Measurements from ENCODE around the gene STXBP1.

The STXBP1 gene

DNA sequence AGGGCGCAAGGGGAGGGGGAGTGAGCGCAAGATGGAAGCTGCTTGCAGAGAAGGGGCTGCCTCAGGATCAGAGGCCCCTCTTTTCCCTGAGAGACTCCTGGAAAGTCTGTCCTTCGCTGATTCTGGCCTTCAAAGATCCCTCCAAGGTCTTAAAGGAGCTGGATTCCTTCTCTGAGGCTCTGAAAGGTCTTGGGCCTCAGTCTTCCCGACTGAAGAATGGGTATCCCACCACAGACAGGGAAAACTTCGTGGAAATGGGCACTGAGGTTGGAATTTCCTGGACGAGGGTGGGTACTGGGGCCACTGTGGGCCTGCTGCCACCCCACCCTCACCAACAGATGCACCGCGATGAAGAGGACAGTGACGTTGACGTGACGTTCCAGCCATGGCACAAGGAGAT lies 100.3 kb downstream of the STXBP1 start:
- peaks cover 3% of the 10 kb centered on the region for H3K9me3 Mint-ChIP-seq
- peak overlapping the region; percentile 16 for H3K4me3 Mint-ChIP-seq
- peaks cover 20% of the 10 kb centered on the region for H3K4me1 Mint-ChIP-seq (ENCODE audit: low read depth)
- H3K27ac Mint-ChIP-seq: no peak overlapping the region
- no peaks in the 10 kb centered on the region for H3K36me3 Mint-ChIP-seq (ENCODE audit: low read depth)
- H3K27me3 Mint-ChIP-seq (ENCODE audit: low read depth): no peaks in the 10 kb centered on the region

DNA sequence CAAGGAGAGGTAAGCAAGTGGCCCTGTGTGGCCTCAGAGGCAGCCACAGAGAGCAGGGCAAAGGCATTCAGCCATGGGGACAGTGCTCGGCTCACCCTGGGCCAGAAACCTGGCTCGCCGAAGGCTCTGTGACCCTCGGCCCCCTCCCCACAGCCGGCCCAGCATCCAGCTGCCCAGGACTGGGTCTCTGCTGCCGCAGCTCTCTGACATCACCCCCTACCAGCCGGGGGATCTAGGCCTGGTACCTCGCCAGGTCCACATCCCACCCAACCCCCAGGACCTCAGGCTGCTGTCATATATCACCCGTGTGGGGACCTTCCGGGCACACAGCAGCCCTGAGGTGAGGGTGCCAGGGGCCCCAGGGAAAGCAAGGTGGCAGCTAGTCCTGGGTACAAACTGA lies 100.8 kb downstream of the STXBP1 start:
- Mint-ChIP-seq H3K36me3 (ENCODE audit: low read depth) (no peaks in the 10 kb centered on the region), H3K27ac (no peak overlapping the region), H3K27me3 (ENCODE audit: low read depth) (no peaks in the 10 kb centered on the region), H3K9me3 (peaks cover 3% of the 10 kb centered on the region), H3K4me3 (peak overlapping the region; percentile 16), H3K4me1 (ENCODE audit: low read depth) (peaks cover 17% of the 10 kb centered on the region)

- Mint-ChIP-seq H3K36me3 (ENCODE audit: low read depth) (no peaks in the 10 kb centered on the region), H3K9me3 (no peaks in the 10 kb centered on the region), H3K4me1 (ENCODE audit: low read depth) (peaks cover 16% of the 10 kb centered on the region), H3K27me3 (ENCODE audit: low read depth) (no peaks in the 10 kb centered on the region), H3K4me3 (peak overlapping the region; percentile 73), H3K27ac (no peak overlapping the region)
Observed at GRCh38 chr9:127714020-127714750, 102.1 kb downstream of the STXBP1 start.

DNA sequence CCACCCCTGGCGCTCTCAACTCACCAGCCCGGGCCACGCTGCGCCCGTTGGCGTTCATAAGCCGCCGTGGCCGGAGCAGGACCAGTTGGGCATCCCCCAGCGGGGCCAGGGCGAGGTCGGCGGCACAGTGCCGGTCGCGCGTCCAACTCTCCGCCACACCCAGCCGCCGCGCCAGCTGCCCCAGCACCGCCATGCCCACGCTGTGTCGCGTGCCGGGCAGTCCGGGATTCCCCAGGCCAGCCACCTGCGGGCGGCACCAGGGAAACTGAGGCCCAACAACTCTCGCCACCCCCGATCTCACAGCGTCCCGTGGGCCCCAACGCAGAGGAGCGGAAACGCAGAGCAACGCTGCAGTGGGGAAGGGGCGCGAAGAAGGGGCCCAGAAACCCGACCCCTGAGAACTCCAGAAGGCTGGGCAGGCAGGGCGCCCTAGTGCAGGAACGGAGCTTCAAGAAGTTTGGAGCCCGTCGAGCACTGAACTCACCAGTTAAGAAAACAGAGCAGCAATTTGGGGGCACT lies 102.9 kb downstream of the STXBP1 start:
- no peaks in the 10 kb centered on the region for H3K36me3 Mint-ChIP-seq (ENCODE audit: low read depth)
- H3K27ac Mint-ChIP-seq: peak overlapping the region; percentile 97
- no peaks in the 10 kb centered on the region for H3K9me3 Mint-ChIP-seq
- H3K27me3 Mint-ChIP-seq (ENCODE audit: low read depth): no peaks in the 10 kb centered on the region
- peaks cover 20% of the 10 kb centered on the region for H3K4me1 Mint-ChIP-seq (ENCODE audit: low read depth)
- peak overlapping the region; percentile 98 for H3K4me3 Mint-ChIP-seq

DNA sequence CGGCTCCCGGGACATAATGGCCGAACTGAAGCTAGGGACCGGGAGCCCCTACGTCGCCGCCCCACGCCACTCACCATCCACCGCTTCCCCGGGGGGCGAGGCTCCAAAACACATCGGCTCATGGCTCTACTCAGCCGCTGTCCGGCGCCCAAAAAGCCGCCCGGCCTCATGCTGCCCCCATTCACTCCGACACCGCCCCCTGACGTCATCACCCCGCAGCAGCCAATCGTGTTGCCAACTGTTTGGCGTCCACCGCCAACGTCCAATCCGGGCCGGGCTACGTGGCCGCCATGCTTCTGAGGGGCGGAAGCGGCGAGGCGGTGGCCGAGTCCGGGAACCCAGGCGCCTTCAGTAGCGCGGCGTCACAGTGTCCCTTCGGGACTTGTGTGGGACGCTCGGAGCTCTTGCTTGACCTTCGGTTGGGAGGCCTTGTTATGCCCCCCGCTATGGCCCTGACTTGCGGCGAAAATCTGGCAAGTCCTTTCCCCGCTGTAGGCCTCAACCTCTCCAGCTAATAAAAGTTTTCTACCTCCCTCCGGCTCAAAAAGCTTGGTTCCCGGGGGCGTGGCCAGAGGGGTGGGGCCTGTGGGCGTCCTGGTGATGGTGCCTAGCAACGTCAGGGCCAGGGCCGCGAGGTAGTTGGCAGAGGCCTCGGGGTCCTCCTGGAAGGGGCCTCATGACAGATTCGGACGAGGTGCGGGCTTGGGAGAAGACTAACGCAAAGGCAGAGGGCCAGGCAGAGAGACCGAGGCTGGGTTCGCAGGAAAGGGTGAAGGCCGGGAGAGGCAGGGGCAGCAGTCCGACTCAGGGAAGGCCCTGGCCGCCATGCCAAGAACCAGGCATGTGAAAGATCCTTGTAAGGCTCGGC lies 103.6 kb downstream of the STXBP1 start, which contains the start of the genes PTRH1 and TTC16:
TSS of gene PTRH1 (minus strand) at position 194 of the 868 bp plus-strand sequence. CDS start at position 170, 24 bp downstream.
TSS of gene TTC16 (plus strand) at position 610 of the 868 bp plus-strand sequence. CDS start at position 677, 67 bp downstream.
- no peaks in the 10 kb centered on the region for H3K27me3 Mint-ChIP-seq (ENCODE audit: low read depth)
- H3K36me3 Mint-ChIP-seq (ENCODE audit: low read depth): no peaks in the 10 kb centered on the region
- no peaks in the 10 kb centered on the region for H3K9me3 Mint-ChIP-seq
- H3K4me3 Mint-ChIP-seq: peak within 1 kb of the TSS; percentile 98
- H3K27ac Mint-ChIP-seq: peak within 1 kb of the TSS; percentile 97
- H3K4me1 Mint-ChIP-seq (ENCODE audit: low read depth): peaks cover 15% of the 10 kb centered on the region

GRCh38 chr9:127716412-127716811 lies 104.3 kb downstream of the STXBP1 start:
- Mint-ChIP-seq H3K4me3 (peak overlapping the region; percentile 98), H3K36me3 (ENCODE audit: low read depth) (no peaks in the 10 kb centered on the region), H3K27ac (no peak overlapping the region), H3K4me1 (ENCODE audit: low read depth) (peaks cover 14% of the 10 kb centered on the region), H3K9me3 (no peaks in the 10 kb centered on the region), H3K27me3 (ENCODE audit: low read depth) (no peaks in the 10 kb centered on the region)

DNA sequence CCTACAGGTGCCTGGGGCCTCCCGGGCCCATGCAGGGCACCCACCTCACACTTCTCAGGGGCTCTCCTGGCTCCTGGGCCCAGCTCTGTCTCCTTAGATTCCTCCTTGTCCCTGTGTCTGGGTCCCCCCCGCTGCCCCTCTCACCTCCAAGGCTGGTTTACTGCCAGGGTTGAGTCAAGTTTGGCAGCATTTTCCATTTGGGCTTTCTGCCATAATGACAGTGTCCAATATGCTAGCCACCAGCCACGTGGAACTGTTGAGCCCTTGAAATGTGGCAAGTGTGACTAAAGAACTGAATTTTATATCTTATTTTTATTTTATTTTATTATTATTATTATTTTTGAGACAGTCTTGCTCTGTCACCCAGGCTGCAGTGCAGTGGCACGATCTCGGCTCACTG lies 105.7 kb downstream of the STXBP1 start:
- H3K9me3 Mint-ChIP-seq: no peaks in the 10 kb centered on the region
- peaks cover 14% of the 10 kb centered on the region for H3K4me1 Mint-ChIP-seq (ENCODE audit: low read depth)
- H3K27me3 Mint-ChIP-seq (ENCODE audit: low read depth): no peaks in the 10 kb centered on the region
- H3K27ac Mint-ChIP-seq: no peak overlapping the region
- H3K4me3 Mint-ChIP-seq: no peak overlapping the region
- H3K36me3 Mint-ChIP-seq (ENCODE audit: low read depth): no peaks in the 10 kb centered on the region

DNA sequence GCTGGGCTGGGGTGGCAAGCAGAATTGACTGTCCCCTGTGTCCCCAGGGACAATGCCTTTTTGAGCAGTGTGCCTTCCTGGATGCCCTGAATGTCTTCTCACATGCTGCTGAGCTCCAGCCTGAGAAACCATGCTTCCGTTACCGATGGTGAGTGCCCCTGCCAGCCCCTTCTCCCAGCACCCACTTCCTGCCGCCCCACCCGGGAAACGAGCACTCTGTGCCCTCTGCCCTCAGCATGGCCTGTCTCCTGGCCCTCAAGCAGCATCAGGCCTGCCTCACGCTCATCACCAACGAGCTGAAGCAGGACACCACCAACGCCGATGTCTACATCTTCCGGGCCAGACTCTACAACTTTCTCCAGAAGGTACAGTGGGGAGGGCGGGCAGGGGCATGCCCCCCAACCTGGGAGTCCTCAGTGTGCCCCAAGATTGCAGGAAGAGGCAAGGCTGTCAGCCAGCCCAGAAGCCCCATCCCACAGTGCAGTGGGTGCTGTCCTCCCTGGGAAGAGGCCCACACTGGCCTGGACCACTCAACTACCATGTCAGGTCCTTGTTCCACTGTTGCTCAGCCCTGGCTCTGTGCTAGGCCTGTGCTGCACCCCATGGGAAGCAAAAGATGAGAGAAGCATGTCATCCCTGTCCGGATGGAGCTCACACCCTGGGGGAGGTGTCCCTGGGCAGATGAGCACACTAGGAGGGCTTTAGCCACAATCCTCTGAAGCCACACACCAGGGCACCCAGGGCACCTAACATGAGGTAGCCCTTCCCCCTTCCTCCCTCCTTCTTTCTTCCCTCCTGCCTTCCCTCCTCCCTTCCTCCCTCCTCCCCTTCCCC lies 108.2 kb downstream of the STXBP1 start:
- Mint-ChIP-seq H3K4me3 (peak overlapping the region; percentile 26), H3K27ac (peak overlapping the region; percentile 21)

GRCh38 chr9:127720865-127721227 lies 108.8 kb downstream of the STXBP1 start:
- Mint-ChIP-seq H3K36me3 (ENCODE audit: low read depth) (no peaks in the 10 kb centered on the region), H3K27ac (no peak overlapping the region), H3K9me3 (no peaks in the 10 kb centered on the region), H3K27me3 (ENCODE audit: low read depth) (no peaks in the 10 kb centered on the region), H3K4me1 (ENCODE audit: low read depth) (peaks cover 12% of the 10 kb centered on the region), H3K4me3 (no peak overlapping the region)

More for the DNA sequence above, 108.2 kb downstream of the STXBP1 start:
- Mint-ChIP-seq H3K27me3 (ENCODE audit: low read depth) (no peaks in the 10 kb centered on the region), H3K9me3 (no peaks in the 10 kb centered on the region), H3K4me1 (ENCODE audit: low read depth) (peaks cover 14% of the 10 kb centered on the region), H3K36me3 (ENCODE audit: low read depth) (no peaks in the 10 kb centered on the region)

DNA sequence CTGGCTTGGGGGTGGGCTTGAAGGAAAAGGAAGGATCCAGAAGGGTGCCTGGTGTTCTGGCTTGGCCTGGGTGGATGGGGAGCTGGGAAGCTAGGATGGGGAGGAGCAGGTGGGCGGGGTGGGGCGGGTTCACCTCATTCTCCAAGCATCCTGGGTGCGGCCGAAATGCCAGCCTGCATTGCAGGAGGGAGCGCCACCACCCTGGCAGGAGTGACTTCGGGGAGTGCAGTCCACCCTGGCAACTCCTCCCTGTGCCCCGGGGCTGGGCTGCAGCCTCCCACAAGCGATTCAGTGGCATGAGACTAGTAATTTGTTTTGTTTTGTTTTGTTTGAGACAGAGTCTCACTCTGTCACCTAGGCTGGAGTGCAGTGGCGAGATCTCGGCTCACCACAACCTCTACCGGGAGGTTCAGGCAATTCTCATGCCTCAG lies 109.3 kb downstream of the STXBP1 start:
- Mint-ChIP-seq H3K27ac (no peak overlapping the region), H3K36me3 (ENCODE audit: low read depth) (no peaks in the 10 kb centered on the region), H3K4me3 (no peak overlapping the region), H3K4me1 (ENCODE audit: low read depth) (peaks cover 6% of the 10 kb centered on the region), H3K27me3 (ENCODE audit: low read depth) (no peaks in the 10 kb centered on the region), H3K9me3 (no peaks in the 10 kb centered on the region)

GRCh38 chr9:127722055-127722745 lies 110.1 kb downstream of the STXBP1 start:
- H3K9me3 Mint-ChIP-seq: no peaks in the 10 kb centered on the region
- peaks cover 6% of the 10 kb centered on the region for H3K4me1 Mint-ChIP-seq (ENCODE audit: low read depth)
- H3K27ac Mint-ChIP-seq: no peak overlapping the region
- no peaks in the 10 kb centered on the region for H3K27me3 Mint-ChIP-seq (ENCODE audit: low read depth)
- no peak overlapping the region for H3K4me3 Mint-ChIP-seq
- H3K36me3 Mint-ChIP-seq (ENCODE audit: low read depth): no peaks in the 10 kb centered on the region

DNA sequence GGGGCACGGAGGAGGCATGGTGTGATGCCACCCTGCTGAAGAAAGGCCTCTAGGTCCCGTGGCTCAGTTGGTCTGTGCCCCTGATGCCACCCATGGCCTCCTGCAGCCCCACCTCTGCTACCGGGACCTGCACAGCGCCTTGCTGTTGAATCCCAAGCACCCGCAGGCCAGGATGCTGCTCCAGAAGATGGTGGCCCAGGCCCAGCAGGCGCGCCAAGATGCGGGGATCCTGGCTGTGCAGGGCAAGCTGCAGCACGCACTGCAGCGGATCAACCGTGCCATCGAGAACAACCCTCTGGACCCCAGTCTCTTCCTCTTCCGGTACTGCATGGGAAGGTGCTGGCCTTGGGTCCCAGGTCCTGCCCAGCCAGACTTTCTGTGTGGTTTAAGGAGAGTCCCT lies 110.9 kb downstream of the STXBP1 start:
- H3K4me3 Mint-ChIP-seq: no peak overlapping the region
- no peaks in the 10 kb centered on the region for H3K36me3 Mint-ChIP-seq (ENCODE audit: low read depth)
- H3K27me3 Mint-ChIP-seq (ENCODE audit: low read depth): no peaks in the 10 kb centered on the region
- peaks cover 6% of the 10 kb centered on the region for H3K4me1 Mint-ChIP-seq (ENCODE audit: low read depth)
- no peak overlapping the region for H3K27ac Mint-ChIP-seq
- no peaks in the 10 kb centered on the region for H3K9me3 Mint-ChIP-seq

DNA sequence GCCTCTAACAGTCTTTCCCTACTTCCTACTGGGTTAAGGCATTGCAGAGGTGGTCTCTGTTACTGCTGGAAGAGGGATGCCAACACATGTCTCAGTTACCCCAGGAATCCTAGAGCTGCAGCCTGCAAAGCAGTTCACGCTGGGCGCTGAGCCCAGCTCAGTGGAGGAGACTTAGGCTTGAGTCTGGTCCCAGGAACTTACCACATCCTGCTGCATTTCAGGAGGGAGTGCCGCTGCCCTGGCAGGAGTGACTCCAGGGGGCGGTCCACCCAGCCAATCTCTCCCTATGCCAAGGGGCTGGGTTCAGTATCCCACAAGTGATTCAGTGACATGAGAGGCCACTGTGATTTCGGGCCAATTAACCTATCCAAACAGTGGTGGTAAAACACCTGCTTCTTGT lies 111.4 kb downstream of the STXBP1 start:
- Mint-ChIP-seq H3K27me3 (ENCODE audit: low read depth) (no peaks in the 10 kb centered on the region), H3K27ac (no peak overlapping the region), H3K9me3 (no peaks in the 10 kb centered on the region), H3K4me1 (ENCODE audit: low read depth) (peaks cover 6% of the 10 kb centered on the region), H3K36me3 (ENCODE audit: low read depth) (no peaks in the 10 kb centered on the region), H3K4me3 (no peak overlapping the region)
